ENCODE results near the gene RNF43. TPM values are rescaled to one million over a fixed set of nuclear protein-coding genes. Genes with fewer than 3 reads are reported as not detected.

RNF43 gene
- total and polyA plus RNA-seq, 2 of the 13 experiments (the other 11 are each of a cell fraction or from before 2014, with no cell fraction given) = 31.0 to 53.4 TPM

DNA sequence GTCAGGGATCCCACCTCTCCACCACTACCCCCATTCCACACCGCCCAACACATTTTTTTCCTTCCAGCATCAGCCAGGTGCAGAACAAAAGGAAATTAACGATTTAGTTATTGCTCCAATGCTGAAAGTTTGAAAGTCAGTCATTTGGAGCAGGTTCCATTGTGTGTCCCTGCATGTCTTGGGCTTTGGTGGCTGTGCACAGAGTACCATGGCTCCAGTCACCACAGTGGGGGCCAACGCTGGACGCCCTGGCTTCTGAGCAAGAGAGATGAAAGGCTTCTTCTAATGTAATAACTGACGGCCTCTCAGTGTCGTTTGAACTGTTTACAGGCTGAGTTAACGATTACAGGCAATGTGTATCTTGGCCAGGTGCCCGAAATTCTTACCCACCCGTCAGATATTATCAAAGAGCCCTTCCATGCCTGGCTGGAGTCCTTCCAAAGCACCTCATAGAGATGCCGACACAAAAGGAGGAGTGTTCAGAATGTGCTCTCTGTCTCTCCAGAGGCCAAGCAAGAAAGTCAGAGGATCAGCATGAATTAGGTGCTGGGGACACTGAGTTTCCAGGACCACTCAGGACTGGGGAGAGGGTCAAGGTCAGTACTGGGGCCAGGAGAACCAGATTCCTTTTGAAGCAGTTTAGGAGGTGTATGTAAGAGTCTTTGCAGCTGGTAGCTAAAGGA is 25.9 kb downstream of the RNF43 start (continued):
- peak; percentile 66; the same call in 1 of the 2 replicates for TF ChIP-seq THAP9 (CRISPR knock-in tag; IDR thresholded peaks at IDR 0.05; ENCODE audit: borderline replicate concordance)
- peak; percentile 88 for TF ChIP-seq ZMYM3 (CRISPR knock-in tag; IDR thresholded peaks at IDR 0.05)
- no peak; the same call in 1 of the 2 replicates for TF ChIP-seq TIGD3 (CRISPR knock-in tag; IDR thresholded peaks at IDR 0.05; ENCODE audit: borderline replicate concordance)
- TF ChIP-seq ZSCAN5A (CRISPR knock-in tag; IDR thresholded peaks at IDR 0.05; ENCODE audit: borderline replicate concordance) = no peak; the same call in 1 of the 2 replicates
- no peak for TF ChIP-seq PTBP1 (IDR thresholded peaks at IDR 0.05; ENCODE audit: low read depth, low read length, poor library complexity, severe bottlenecking)
- peak; percentile 98 for TF ChIP-seq KDM6A (CRISPR knock-in tag; IDR thresholded peaks at IDR 0.05; ENCODE audit: low read depth)
- TF ChIP-seq ZNF703 (CRISPR knock-in tag; IDR thresholded peaks at IDR 0.05; ENCODE audit: borderline replicate concordance) = peak; percentile 99
- peak; percentile 100 for TF ChIP-seq ZNF350 (CRISPR knock-in tag; IDR thresholded peaks at IDR 0.05; ENCODE audit: borderline replicate concordance, low read depth)
- TF ChIP-seq ZBTB1 (CRISPR knock-in tag; IDR thresholded peaks at IDR 0.05; ENCODE audit: borderline replicate concordance) = no peak
- TF ChIP-seq SETDB1 (CRISPR knock-in tag; IDR thresholded peaks at IDR 0.05; ENCODE audit: borderline replicate concordance) = 0 out of 2 replicates have a peak, but pooled peaks have one; percentile 68
- peak; percentile 90 for TF ChIP-seq CBX1 (IDR thresholded peaks at IDR 0.05; ENCODE audit: low read depth)
- TF ChIP-seq ZNF7 (CRISPR knock-in tag; IDR thresholded peaks at IDR 0.05) = peak; percentile 18; the same call in 1 of the 2 replicates
- TF ChIP-seq ZNF607 (CRISPR knock-in tag; IDR thresholded peaks at IDR 0.05; ENCODE audit: borderline replicate concordance) = peak; percentile 90
- TF ChIP-seq SSRP1 (CRISPR knock-in tag; IDR thresholded peaks at IDR 0.05) = peak; percentile 47; the same call in 1 of the 2 replicates
- peak; percentile 81; the same call in 1 of the 2 replicates for TF ChIP-seq PRDM15 (CRISPR knock-in tag; IDR thresholded peaks at IDR 0.05)
- no peak for TF ChIP-seq SNRNP70 (IDR thresholded peaks at IDR 0.05; ENCODE audit: low read depth, low read length)
- no peak for TF ChIP-seq SRSF9 (IDR thresholded peaks at IDR 0.05; ENCODE audit: borderline replicate concordance, insufficient read depth, low read depth, low read length, poor library complexity, severe bottlenecking)
- TF ChIP-seq HOXA9 (CRISPR knock-in tag; IDR thresholded peaks at IDR 0.05; ENCODE audit: borderline replicate concordance) = peak; percentile 62; the same call in 1 of the 2 replicates
- peak; percentile 76; the same call in 1 of the 2 replicates for TF ChIP-seq SATB2 (CRISPR knock-in tag; IDR thresholded peaks at IDR 0.05)
